Peyer's patch (tissue), 4 donors: ENCODE data around the gene ASTE1. TPM values are rescaled to one million over a fixed set of nuclear protein-coding genes. Genes with fewer than 3 reads are reported as not detected.

Experiments used
- DNase-seq, 3 donors: peaks; one replicate each; pipeline ENCODE4 v3.0.0-alpha.2; 2017 to 2019
- H3K27ac ChIP-seq, 4 donors: fragments of 200-600 bp; sonication (generic); one replicate each; pipeline ENCODE4 v1.5.1; 2016 to 2019
- H3K27me3 ChIP-seq, 2 donors: fragments of 200-600 bp; sonication (generic); one replicate each; pipeline ENCODE4 v1.5.1; 2019
- H3K36me3 ChIP-seq, 3 donors: fragments of 200-600 bp; sonication (generic); one replicate each; pipeline ENCODE4 v1.5.1; 2016 to 2019
- H3K4me1 ChIP-seq, 4 donors: fragments of 200-600 bp; sonication (generic); one replicate each; pipeline ENCODE4 v1.5.1; 2016 to 2019
- H3K4me3 ChIP-seq, 4 donors: fragments of 200-600 bp; sonication (generic); 1 replicate in 3 of 4; 2 replicates in 1 of 4; pipeline ENCODE4 v1.5.1; 2016 to 2019; ENCODE audit warnings: mild to moderate bottlenecking in 1 of 4
- H3K9me3 ChIP-seq, 4 donors: fragments of 200-600 bp; sonication (generic); one replicate each; pipeline ENCODE4 v1.5.1; 2016 to 2019; ENCODE audit warnings: mild to moderate bottlenecking in 1 of 4
- POLR2A ChIP-seq, 2 donors: fragments of 450-650 bp; IDR thresholded peaks; one replicate each; pipeline ENCODE4 v1.5.1; 2017; ENCODE audit warnings: antibody characterized with exemption in 2 of 2, mild to moderate bottlenecking in 2 of 2, moderate library complexity in 2 of 2
- total RNA-seq, 4 donors: library from RNA; depleted of rRNA; stranded (reverse); fragments of >200 nt; gene quantifications; one replicate each; pipeline ENCODE4 v1.1.0, GENCODE V29; 2016
- TF ChIP-seq, protein P1 (sequence below), 6 experiments: fragments of 450-650 bp in 4 of 6; fragments of 200-600 bp in 2 of 6; sonication (generic) in 1 of 6; IDR thresholded peaks; one replicate each; pipeline ENCODE4 v1.5.1; 2017 to 2019; ENCODE audit warnings: antibody characterized with exemption in 6 of 6, mild to moderate bottlenecking in 3 of 6, moderate library complexity in 1 of 6

The ASTE1 gene
- total RNA-seq, 4 donors from 2014 or later = 7.4 to 34.1 (median 18.0) TPM

DNA sequence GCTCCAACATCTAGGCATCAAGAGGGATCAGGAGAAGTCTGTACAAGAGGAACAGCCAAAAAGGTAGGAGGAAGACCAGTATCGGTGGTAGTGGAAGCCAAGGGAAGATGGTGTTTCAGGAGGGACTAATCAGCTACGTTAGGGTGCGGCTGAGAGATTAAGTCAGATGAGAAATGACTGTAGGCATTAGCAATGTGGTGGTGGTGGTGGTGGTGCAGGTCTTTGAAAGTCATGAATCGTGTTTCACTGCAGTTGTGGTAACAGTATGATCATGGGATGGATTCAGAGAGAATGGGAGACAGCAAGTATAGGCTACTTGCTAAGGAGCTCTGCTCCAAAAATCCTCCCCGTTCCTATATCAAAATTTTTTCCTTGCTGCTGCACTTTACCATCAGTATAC lies 35.5 kb downstream of the ASTE1 start:
- no peak for DNase-seq
- Histone ChIP-seq H3K27me3 (no peaks in the 10 kb centered on the region), H3K4me1 (no peaks in the 10 kb centered on the region), H3K36me3 (peaks cover 0 to 27% (median 0%) of the 10 kb centered on the region in 3 donors), H3K4me3 (no peak overlapping the region), H3K9me3 (no peaks in the 10 kb centered on the region), H3K27ac (no peak overlapping the region)
- TF ChIP-seq, protein P1, sequence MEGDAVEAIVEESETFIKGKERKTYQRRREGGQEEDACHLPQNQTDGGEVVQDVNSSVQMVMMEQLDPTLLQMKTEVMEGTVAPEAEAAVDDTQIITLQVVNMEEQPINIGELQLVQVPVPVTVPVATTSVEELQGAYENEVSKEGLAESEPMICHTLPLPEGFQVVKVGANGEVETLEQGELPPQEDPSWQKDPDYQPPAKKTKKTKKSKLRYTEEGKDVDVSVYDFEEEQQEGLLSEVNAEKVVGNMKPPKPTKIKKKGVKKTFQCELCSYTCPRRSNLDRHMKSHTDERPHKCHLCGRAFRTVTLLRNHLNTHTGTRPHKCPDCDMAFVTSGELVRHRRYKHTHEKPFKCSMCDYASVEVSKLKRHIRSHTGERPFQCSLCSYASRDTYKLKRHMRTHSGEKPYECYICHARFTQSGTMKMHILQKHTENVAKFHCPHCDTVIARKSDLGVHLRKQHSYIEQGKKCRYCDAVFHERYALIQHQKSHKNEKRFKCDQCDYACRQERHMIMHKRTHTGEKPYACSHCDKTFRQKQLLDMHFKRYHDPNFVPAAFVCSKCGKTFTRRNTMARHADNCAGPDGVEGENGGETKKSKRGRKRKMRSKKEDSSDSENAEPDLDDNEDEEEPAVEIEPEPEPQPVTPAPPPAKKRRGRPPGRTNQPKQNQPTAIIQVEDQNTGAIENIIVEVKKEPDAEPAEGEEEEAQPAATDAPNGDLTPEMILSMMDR (IDR thresholded peaks at IDR 0.05) = no peak
- no peak for TF ChIP-seq POLR2A (IDR thresholded peaks at IDR 0.05)

DNA sequence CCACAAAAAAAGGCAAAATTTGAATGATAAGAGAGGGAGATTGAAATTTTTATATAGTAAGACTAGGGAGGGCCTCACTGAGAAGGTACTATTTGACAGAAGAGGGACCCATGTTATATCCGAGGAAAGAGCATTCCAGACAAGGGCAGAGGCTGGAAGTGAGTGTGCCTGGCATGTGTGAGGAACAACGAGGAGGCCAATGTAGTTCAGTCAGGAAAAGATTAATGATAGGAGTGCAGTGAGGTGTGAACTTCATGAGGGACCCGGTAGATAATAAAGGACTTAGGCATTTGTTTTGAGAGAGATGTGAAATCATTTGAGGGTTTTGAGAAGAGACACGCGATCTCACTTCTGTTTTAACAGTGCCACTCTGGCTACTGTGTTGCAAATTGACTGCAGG lies 36.3 kb downstream of the ASTE1 start:
- Histone ChIP-seq H3K9me3 (no peaks in the 10 kb centered on the region), H3K36me3 (peaks cover 0 to 19% (median 0%) of the 10 kb centered on the region in 3 donors), H3K4me3 (no peak overlapping the region), H3K27ac (no peak overlapping the region), H3K4me1 (no peaks in the 10 kb centered on the region), H3K27me3 (no peaks in the 10 kb centered on the region)
- DNase-seq = no peak
- TF ChIP-seq, protein P1 (IDR thresholded peaks at IDR 0.05) = no peak
- TF ChIP-seq POLR2A (IDR thresholded peaks at IDR 0.05) = no peak

DNA sequence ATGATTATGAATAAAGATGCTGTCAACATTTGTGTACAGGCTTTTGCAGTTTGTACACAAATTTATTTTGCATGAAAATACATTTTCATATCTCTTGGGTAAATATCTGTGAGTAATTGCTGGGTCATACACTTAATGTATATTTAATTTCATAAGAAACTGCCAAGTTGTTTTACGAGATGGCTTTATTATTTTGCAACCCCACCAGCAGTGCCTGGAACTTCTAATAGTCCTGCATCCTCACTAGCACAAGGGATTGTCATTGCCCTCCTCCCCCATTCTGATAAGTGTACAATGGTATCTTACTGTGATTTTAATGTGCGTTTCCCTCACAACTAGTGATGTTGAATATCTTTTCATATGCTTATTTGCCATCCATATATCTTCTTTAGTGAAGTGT lies 45.2 kb downstream of the ASTE1 start:
- Histone ChIP-seq H3K9me3 (no peaks in the 10 kb centered on the region), H3K27me3 (no peaks in the 10 kb centered on the region), H3K4me1 (no peaks in the 10 kb centered on the region), H3K36me3 (no peaks in the 10 kb centered on the region), H3K4me3 (no peak overlapping the region), H3K27ac (no peak overlapping the region)
- TF ChIP-seq, protein P1 (IDR thresholded peaks at IDR 0.05) = no peak
- TF ChIP-seq POLR2A (IDR thresholded peaks at IDR 0.05) = no peak
- DNase-seq = no peak

DNA sequence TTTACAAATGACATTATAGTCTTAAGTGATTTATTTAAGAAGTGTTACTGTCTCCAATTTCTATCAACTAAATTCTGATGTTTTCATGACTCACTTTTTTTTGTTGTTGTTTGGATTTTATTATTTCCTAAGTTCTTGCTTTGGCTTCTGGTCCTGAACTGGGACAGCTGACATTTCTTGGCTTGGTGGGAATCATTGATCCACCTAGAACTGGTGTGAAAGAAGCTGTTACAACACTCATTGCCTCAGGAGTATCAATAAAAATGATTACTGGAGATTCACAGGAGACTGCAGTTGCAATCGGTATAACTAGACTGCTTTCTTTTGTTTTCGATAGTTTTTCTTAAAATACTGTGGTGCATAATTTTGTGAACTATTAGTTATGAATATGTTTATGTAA lies 47.5 kb downstream of the ASTE1 start:
- Histone ChIP-seq H3K4me3 (no peak overlapping the region), H3K4me1 (no peaks in the 10 kb centered on the region), H3K36me3 (no peaks in the 10 kb centered on the region), H3K9me3 (no peaks in the 10 kb centered on the region), H3K27ac (no peak overlapping the region), H3K27me3 (no peaks in the 10 kb centered on the region)
- no peak for DNase-seq
- no peak for TF ChIP-seq POLR2A (IDR thresholded peaks at IDR 0.05)
- TF ChIP-seq, protein P1 (IDR thresholded peaks at IDR 0.05) = no peak

DNA sequence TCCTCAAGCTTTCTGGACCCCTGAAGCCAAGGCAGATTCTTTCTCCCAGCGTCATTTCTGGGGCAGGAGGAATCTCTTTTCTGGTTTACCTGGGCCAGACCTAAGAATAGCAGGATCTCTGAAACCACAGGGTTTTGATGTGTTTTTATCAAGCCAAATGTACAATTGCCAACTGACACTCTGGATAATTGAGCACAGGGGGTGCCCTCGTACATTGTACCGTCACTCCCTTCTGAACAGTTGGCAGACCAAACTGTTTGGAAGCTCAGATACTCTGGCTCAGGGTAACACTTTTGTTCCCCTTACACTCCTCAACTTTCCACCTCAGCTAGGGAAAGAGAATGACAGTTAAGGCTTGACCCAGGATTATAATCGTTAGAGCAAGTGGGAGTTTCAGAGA lies 49.9 kb downstream of the ASTE1 start:
- H3K27me3 ChIP-seq = no peaks in the 10 kb centered on the region
- no peaks in the 10 kb centered on the region for H3K9me3 ChIP-seq
- no peaks in the 10 kb centered on the region for H3K4me1 ChIP-seq
- TF ChIP-seq, protein P1 (IDR thresholded peaks at IDR 0.05) = no peak
- no peak for TF ChIP-seq POLR2A (IDR thresholded peaks at IDR 0.05)
- peaks cover 0 to 4% (median 0%) of the 10 kb centered on the region in 3 donors for H3K36me3 ChIP-seq
- no peak overlapping the region for H3K4me3 ChIP-seq
- DNase-seq = no peak
- H3K27ac ChIP-seq = no peak overlapping the region

DNA sequence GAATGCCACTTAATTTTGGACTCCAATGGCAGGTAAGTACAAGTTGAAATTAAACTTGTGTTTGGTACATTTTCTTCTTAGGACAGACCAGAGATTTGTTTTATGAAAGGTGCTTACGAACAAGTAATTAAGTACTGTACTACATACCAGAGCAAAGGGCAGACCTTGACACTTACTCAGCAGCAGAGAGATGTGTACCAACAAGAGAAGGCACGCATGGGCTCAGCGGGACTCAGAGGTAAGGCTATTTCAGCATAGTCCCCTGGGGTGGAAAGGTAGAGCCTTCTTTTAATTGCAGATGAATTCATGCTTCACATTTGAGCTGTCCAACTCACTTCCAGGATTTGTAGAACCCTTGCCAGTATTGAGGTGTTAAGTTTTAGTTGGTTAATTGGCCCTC lies 51.4 kb downstream of the ASTE1 start:
- TF ChIP-seq POLR2A (IDR thresholded peaks at IDR 0.05) = no peak
- TF ChIP-seq, protein P1 (IDR thresholded peaks at IDR 0.05) = no peak
- no peak overlapping the region for H3K4me3 ChIP-seq
- DNase-seq = no peak
- no peaks in the 10 kb centered on the region for H3K9me3 ChIP-seq
- no peaks in the 10 kb centered on the region for H3K27me3 ChIP-seq
- H3K4me1 ChIP-seq = no peaks in the 10 kb centered on the region
- H3K27ac ChIP-seq = no peak overlapping the region
- peaks cover 0 to 16% (median 0%) of the 10 kb centered on the region in 3 donors for H3K36me3 ChIP-seq
